Naive B cell (primary cell): ENCODE measurements around the gene SHF. TPM values are rescaled to one million over a fixed set of nuclear protein-coding genes. Genes with fewer than 3 reads are reported as not detected.
"Not testable (repeated sequence)": the region's sequence is repeated elsewhere in the genome, so short reads cannot be mapped to it uniquely, and the experiment has no call there.

ENCODE experiments used
- ATAC-seq, 2 donors: fragments of 150-1000 bp; cut with Tn5 transposase; 2 replicates each; pipeline ENCODE4 v1.10.0; 2021; ENCODE audit warnings: low read depth in 2 of 2, mild to moderate bottlenecking in 2 of 2, moderate library complexity in 2 of 2
- DNase-seq: peaks from one replicate; pipeline ENCODE4 v3.0.0; 2022
- H3K27ac Mint-ChIP-seq, 6 donors: one replicate each; pipeline ENCODE4 v1.8.0; 2020 to 2022; ENCODE audit warnings: mild to moderate bottlenecking in 6 of 6, mixed read lengths in 6 of 6, moderate library complexity in 5 of 6, inconsistent platforms in 2 of 6
- H3K27me3 Mint-ChIP-seq, 3 donors: one replicate each; pipeline ENCODE4 v1.8.0; 2021 to 2022; ENCODE audit warnings: mixed read lengths in 3 of 3, mild to moderate bottlenecking in 1 of 3
- H3K36me3 Mint-ChIP-seq, 2 donors: one replicate each; pipeline ENCODE4 v1.8.0; 2020 to 2022; ENCODE audit warnings: mixed read lengths in 2 of 2, inconsistent platforms in 1 of 2, mild to moderate bottlenecking in 1 of 2
- H3K4me1 Mint-ChIP-seq, 3 donors: one replicate each; pipeline ENCODE4 v1.8.0; 2020 to 2022; ENCODE audit warnings: mixed read lengths in 3 of 3, inconsistent platforms in 1 of 3, mild to moderate bottlenecking in 1 of 3, moderate library complexity in 1 of 3
- H3K4me3 Mint-ChIP-seq, 8 donors: one replicate each; pipeline ENCODE4 v1.8.0; 2020 to 2022; ENCODE audit warnings: mild to moderate bottlenecking in 8 of 8, mixed read lengths in 8 of 8, moderate library complexity in 8 of 8, inconsistent platforms in 2 of 8
- H3K9me3 Mint-ChIP-seq, 7 donors: one replicate each; pipeline ENCODE4 v1.8.0; 2020 to 2022; ENCODE audit warnings: mixed read lengths in 7 of 7, mild to moderate bottlenecking in 5 of 7, inconsistent platforms in 2 of 7, moderate library complexity in 1 of 7
- polyA plus RNA-seq, 6 donors: library from polyadenylated mRNA; unstranded; fragments of 300-500 nt; fragmentation: Illumina TruSeq; gene quantifications; one replicate each; pipeline ENCODE4 v1.2.3, GENCODE V29; 2021; ENCODE audit warnings: low read depth in 6 of 6

Gene SHF
- polyA plus RNA-seq, 6 donors from 2014 or later: 0.77 to 3.2 (median 1.8) TPM

DNA sequence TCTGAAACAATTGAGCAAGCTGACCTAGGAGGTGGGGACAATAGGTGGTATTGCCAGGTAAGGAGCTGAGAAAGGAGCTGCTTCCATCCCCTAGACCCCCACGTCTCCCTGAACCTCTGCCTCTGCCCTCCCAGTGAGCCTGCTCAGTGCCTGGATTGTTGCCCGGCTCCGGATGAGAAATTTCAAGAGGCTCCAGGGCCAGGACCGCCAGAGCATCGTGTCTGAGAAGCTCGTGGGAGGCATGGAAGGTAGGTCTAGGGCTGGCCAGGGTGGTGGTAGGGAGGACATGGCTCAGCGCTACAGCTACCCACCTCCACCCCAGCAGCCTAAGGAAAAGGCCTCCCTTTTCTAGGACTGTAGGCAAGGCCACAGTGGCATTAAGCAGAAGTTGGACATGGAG, 44.7 kb downstream of the SHF start:
- no peaks in the 10 kb centered on the region for H3K36me3 Mint-ChIP-seq
- DNase-seq: no peak
- H3K27me3 Mint-ChIP-seq: peaks cover 5 to 25% (median 14%) of the 10 kb centered on the region in 3 donors
- no peak for ATAC-seq
- H3K4me3 Mint-ChIP-seq: no peak overlapping the region
- no peaks in the 10 kb centered on the region for H3K9me3 Mint-ChIP-seq
- no peak overlapping the region for H3K27ac Mint-ChIP-seq
- peaks cover 0 to 5% (median 0%) of the 10 kb centered on the region in 3 donors for H3K4me1 Mint-ChIP-seq

- ATAC-seq: no peak
- no peak overlapping the region for H3K4me3 Mint-ChIP-seq
- peaks cover 0 to 2% (median 0%) of the 10 kb centered on the region in 7 donors for H3K9me3 Mint-ChIP-seq
- DNase-seq: no peak
- H3K36me3 Mint-ChIP-seq: no peaks in the 10 kb centered on the region
- peaks cover 8 to 36% (median 24%) of the 10 kb centered on the region in 3 donors for H3K27me3 Mint-ChIP-seq
- H3K27ac Mint-ChIP-seq: no peak overlapping the region
- peaks cover 3 to 4% (median 4%) of the 10 kb centered on the region in 3 donors for H3K4me1 Mint-ChIP-seq
Observed at GRCh38 chr15:45141386-45141785, 46.4 kb downstream of the SHF start.

DNA sequence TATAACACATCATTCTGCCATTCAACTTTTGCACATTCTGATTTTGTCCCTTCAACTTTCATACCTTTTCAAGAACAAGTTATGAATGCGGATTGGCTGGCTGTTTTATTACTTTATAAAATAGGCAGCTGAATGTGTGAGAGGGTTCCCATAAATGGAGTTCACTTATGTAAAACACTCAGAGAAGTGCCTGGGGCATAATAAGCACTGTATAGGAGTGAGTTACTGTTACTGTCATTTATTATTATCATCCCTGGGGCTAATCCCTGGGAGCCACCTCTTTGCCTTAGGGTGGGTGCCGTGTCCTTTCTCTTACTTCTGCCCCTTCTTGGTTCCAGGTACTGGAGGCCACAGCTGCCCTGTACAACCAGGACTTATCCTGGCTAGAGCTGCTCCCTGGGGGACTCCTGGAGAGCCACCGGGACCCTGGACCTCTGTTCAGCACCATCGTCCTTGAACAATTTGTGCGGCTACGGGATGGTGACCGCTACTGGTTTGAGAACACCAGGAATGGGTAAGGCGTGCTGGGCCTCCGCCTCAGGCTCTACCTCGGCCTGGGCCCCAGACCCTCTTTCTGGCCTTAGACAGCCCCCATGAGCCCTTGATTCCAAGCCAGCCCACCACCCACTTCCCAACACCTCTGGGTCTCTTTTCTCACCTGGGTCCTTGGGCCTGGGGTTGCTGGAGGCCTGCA, 47.1 kb downstream of the SHF start:
- Mint-ChIP-seq H3K36me3 (no peaks in the 10 kb centered on the region), H3K9me3 (peaks cover 0 to 2% (median 0%) of the 10 kb centered on the region in 7 donors), H3K4me1 (peaks cover 7 to 8% (median 8%) of the 10 kb centered on the region in 3 donors), H3K27me3 (peaks cover 13 to 41% (median 28%) of the 10 kb centered on the region in 3 donors), H3K27ac (no peak overlapping the region), H3K4me3 (no peak overlapping the region)
- DNase-seq: no peak
- ATAC-seq: no peak

GRCh38 chr15:45139770-45140169, 48.0 kb downstream of the SHF start:
- Mint-ChIP-seq H3K4me1 (peaks cover 8 to 10% (median 9%) of the 10 kb centered on the region in 3 donors), H3K36me3 (peaks cover 0 to 2% of the 10 kb centered on the region in 2 donors), H3K4me3 (no peak overlapping the region), H3K27ac (no peak overlapping the region), H3K27me3 (peaks cover 15 to 45% (median 32%) of the 10 kb centered on the region in 3 donors), H3K9me3 (peaks cover 0 to 2% (median 0%) of the 10 kb centered on the region in 7 donors)
- no peak for ATAC-seq
- no peak for DNase-seq

GRCh38 chr15:45138814-45139765, 48.7 kb downstream of the SHF start:
- DNase-seq: no peak
- peaks cover 15 to 16% (median 15%) of the 10 kb centered on the region in 3 donors for H3K4me1 Mint-ChIP-seq
- no peak for ATAC-seq
- H3K4me3 Mint-ChIP-seq: no peak overlapping the region
- peaks cover 19 to 51% (median 39%) of the 10 kb centered on the region in 3 donors for H3K27me3 Mint-ChIP-seq
- H3K9me3 Mint-ChIP-seq: peaks cover 0 to 2% (median 0%) of the 10 kb centered on the region in 7 donors
- no peak overlapping the region for H3K27ac Mint-ChIP-seq
- H3K36me3 Mint-ChIP-seq: peaks cover 0 to 9% of the 10 kb centered on the region in 2 donors

DNA sequence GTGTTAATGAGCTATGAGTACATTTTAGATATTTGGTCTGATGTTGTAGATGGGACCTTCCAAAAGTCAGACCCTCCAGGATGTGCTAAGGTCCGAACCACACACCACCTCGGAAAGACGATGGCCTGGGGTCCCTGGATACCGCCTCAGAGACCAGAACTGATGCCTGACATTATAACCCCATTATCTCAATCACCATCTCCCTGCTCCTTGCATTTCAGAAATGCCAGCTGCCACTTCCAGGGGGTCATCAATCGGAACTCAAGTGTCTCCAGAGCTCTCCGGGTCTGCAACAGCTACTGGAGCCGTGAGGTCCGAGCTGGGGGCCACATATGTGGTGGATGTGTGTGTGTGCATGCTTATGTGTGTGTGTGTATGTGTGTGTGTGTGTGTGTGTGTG, 50.1 kb downstream of the SHF start:
- Mint-ChIP-seq H3K9me3 (peaks cover 0 to 2% (median 0%) of the 10 kb centered on the region in 7 donors), H3K27ac (no peak overlapping the region), H3K4me1 (peaks cover 16 to 17% (median 17%) of the 10 kb centered on the region in 3 donors)

DNA sequence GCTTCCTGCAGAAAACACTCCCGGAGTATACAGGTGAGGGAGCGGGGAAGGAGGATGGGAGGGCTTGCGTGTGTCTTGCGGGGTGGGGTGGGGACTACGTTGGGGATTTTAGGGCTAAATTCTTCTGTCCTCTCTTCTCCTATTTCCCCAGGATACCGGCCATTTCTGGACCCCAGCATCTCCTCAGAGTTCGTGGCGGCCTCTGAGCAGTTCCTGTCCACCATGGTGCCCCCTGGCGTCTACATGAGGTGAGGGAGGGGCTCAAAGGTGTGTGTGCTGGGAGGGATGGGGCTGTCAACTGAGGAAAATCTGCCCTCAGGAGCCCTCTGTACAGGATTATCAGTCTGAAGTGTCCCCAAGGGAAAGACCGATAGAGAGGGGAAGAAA, 51.4 kb downstream of the SHF start:
- H3K9me3 Mint-ChIP-seq: peaks cover 0 to 2% (median 0%) of the 10 kb centered on the region in 7 donors
- peak overlapping the region in 1 of 6 donors; percentile 50 for H3K27ac Mint-ChIP-seq

More for the DNA sequence above, 50.1 kb downstream of the SHF start:
- peak overlapping the region in 1 of 8 donors; percentile 16 for H3K4me3 Mint-ChIP-seq
- no peak for DNase-seq
- H3K27me3 Mint-ChIP-seq: peaks cover 30 to 61% (median 52%) of the 10 kb centered on the region in 3 donors
- ATAC-seq: no peak
- peaks cover 0 to 13% of the 10 kb centered on the region in 2 donors for H3K36me3 Mint-ChIP-seq

GRCh38 chr15:45135705-45136377, 51.9 kb downstream of the SHF start:
- ATAC-seq: peak in 1 of 2 donors; percentile 29
- Mint-ChIP-seq H3K36me3 (peaks cover 0 to 13% of the 10 kb centered on the region in 2 donors), H3K27ac (peak overlapping the region in 2 of 6 donors; percentile 50 to 54), H3K4me3 (peak overlapping the region in 7 of 8 donors; percentile 25 to 90 (median 68)), H3K27me3 (peaks cover 45 to 70% (median 63%) of the 10 kb centered on the region in 3 donors), H3K4me1 (peaks cover 16 to 17% (median 17%) of the 10 kb centered on the region in 3 donors)
- DNase-seq, H3K9me3 Mint-ChIP-seq: not testable (repeated sequence)

More for the DNA sequence above, 51.4 kb downstream of the SHF start:
- H3K27me3 Mint-ChIP-seq: peaks cover 41 to 64% (median 61%) of the 10 kb centered on the region in 3 donors
- no peak for DNase-seq
- ATAC-seq: peak in 1 of 2 donors; percentile 38
- H3K4me1 Mint-ChIP-seq: peaks cover 16 to 17% (median 17%) of the 10 kb centered on the region in 3 donors
- peaks cover 0 to 13% of the 10 kb centered on the region in 2 donors for H3K36me3 Mint-ChIP-seq
- peak overlapping the region; percentile 25 to 90 (median 67) for H3K4me3 Mint-ChIP-seq

DNA sequence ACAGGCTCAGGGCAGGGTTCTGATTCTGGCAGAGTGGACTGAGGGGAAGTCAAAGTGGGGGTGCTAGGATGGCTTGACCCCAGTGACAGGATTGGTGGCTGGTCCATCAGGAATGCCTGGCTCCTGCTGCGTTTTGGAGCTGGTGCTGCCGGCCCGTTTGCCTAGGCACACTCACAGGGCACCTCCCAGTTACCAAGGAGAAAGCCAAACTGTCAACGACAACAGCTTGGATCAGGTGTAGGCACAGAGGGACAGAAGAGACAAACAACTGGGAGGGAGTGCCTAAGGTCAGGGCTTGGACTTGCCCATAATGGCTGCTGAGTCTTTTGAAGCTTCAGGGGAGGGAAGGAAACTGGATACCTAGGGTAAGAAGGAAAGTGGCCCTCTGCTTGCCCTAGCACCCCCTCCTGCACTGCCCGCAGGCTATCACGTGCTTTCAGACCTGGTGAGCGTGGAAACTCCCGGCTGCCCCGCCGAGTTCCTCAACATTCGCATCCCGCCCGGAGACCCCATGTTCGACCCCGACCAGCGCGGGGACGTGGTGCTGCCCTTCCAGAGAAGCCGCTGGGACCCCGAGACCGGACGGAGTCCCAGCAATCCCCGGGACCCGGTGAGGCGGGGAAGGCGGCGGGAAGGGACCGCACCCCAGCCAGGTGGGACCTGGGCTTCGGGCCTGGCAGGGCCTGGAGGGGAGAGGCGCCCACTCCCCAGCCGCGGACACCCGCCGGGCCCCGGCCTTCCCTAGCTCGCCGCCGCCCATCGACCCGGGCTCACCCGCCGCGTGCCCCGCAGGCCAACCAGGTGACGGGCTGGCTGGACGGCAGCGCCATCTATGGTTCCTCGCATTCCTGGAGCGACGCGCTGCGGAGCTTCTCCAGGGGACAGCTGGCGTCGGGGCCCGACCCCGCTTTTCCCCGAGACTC, 52.8 kb downstream of the SHF start:
- Mint-ChIP-seq H3K36me3 (peaks cover 0 to 13% of the 10 kb centered on the region in 2 donors), H3K27ac (peak overlapping the region in 1 of 6 donors; percentile 72), H3K4me1 (peaks cover 17 to 23% (median 20%) of the 10 kb centered on the region in 3 donors), H3K4me3 (peak overlapping the region; percentile 46 to 90 (median 76)), H3K27me3 (peaks cover 51 to 79% (median 71%) of the 10 kb centered on the region in 3 donors), H3K9me3 (peaks cover 0 to 2% (median 0%) of the 10 kb centered on the region in 7 donors)
- ATAC-seq (peak; percentile 66 to 69), DNase-seq (no peak)

DNA sequence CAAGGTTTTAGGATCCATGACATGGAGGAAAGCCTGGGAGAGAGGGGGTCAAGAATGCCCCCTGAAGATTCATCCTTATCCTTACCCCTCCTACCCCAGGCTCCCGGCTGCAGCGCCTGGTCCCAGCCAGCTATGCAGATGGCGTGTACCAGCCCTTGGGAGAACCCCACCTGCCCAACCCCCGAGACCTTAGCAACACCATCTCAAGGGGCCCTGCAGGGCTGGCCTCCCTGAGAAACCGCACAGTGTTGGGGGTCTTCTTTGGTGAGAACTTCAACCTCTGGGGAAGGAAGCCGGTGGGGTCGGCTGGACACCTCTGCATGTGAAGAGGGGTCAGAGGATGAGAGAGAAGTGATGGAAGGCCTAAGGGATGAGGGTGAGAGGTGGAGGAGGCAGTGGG, 53.7 kb downstream of the SHF start:
- ATAC-seq (no peak), DNase-seq (no peak)
- Mint-ChIP-seq H3K36me3 (peaks cover 0 to 13% of the 10 kb centered on the region in 2 donors), H3K4me3 (peak overlapping the region in 3 of 8 donors; percentile 64 to 80 (median 77)), H3K27me3 (peaks cover 51 to 82% (median 73%) of the 10 kb centered on the region in 3 donors), H3K4me1 (peaks cover 17 to 25% (median 20%) of the 10 kb centered on the region in 3 donors), H3K9me3 (peaks cover 0 to 2% (median 0%) of the 10 kb centered on the region in 7 donors), H3K27ac (peak overlapping the region in 1 of 6 donors; percentile 73)

DNA sequence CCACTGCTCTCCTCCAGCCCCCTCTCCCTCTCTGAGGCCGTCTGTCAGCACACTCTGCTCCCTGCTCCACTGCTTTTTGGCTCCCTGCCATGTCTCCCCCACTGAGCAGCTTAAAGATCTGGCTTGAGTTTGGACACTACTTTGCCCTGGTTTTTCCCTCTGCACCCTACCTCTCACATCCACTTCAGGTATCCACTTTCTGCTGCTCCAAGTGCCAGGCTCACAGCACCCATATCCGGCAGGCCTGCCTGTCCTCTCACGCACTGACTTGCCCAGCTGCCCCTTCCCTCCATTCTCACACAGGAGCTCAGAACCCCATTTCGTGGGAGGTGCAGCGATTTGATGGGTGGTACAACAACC, 54.2 kb downstream of the SHF start:
- Mint-ChIP-seq H3K36me3 (peaks cover 0 to 13% of the 10 kb centered on the region in 2 donors), H3K4me1 (peaks cover 17 to 29% (median 20%) of the 10 kb centered on the region in 3 donors), H3K9me3 (peaks cover 0 to 2% (median 0%) of the 10 kb centered on the region in 7 donors), H3K4me3 (peak overlapping the region in 1 of 8 donors; percentile 47), H3K27ac (no peak overlapping the region), H3K27me3 (peaks cover 52 to 83% (median 77%) of the 10 kb centered on the region in 3 donors)
- ATAC-seq (no peak), DNase-seq (no peak)
